HG02943 (cell line): ENCODE measurements around the gene POU4F1.

ENCODE experiments used
- ATAC-seq: cut with Tn5 transposase; IDR thresholded peaks from one replicate; pipeline ENCODE4 v1.9.1; 2021; ENCODE audit warnings: mild to moderate bottlenecking, low read depth, moderate library complexity; ENCODE audit not compliant: unreplicated experiment

The POU4F1 gene

DNA sequence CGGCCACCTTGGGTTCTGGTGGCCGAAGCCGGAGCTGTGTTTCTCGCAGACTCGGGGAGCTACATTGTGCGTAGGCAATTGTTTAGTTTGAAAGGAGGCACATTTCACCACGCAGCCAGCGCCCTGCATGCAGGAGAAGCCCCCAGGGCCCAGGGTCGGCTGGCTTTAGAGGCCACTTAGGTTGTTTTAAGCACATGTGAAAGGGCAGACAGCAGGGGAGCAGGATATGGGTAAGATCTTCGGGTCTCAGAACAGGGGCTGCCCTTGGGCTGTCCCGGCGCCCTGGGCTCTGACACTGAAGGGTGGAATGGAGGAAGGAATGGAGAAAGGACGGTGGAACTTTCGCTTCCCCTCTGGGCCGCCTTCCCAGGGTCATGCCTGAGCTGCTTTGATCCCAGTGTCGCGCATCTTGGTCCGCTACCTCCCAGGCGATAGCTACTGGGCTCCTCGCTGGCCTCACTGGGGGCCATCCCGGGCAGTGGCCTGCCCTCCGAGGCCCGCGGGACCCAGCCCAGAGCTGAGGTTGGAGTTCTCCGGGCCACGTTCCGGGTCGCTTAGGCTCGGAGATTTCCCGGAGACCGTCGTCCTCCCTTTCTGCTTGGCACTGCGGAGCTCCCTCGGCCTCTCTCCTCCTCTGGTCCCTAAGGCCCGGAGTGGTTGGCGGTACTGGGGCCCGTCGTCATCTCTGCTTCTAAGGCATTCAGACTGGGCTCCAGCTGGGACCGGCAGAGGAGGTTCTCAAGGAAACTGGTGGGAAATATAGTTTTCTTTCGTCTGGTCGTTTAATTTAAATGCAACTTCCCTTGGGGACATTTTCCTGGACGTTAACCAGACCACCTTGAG is 4.3 kb upstream of the POU4F1 start:
- no peak for ATAC-seq

DNA sequence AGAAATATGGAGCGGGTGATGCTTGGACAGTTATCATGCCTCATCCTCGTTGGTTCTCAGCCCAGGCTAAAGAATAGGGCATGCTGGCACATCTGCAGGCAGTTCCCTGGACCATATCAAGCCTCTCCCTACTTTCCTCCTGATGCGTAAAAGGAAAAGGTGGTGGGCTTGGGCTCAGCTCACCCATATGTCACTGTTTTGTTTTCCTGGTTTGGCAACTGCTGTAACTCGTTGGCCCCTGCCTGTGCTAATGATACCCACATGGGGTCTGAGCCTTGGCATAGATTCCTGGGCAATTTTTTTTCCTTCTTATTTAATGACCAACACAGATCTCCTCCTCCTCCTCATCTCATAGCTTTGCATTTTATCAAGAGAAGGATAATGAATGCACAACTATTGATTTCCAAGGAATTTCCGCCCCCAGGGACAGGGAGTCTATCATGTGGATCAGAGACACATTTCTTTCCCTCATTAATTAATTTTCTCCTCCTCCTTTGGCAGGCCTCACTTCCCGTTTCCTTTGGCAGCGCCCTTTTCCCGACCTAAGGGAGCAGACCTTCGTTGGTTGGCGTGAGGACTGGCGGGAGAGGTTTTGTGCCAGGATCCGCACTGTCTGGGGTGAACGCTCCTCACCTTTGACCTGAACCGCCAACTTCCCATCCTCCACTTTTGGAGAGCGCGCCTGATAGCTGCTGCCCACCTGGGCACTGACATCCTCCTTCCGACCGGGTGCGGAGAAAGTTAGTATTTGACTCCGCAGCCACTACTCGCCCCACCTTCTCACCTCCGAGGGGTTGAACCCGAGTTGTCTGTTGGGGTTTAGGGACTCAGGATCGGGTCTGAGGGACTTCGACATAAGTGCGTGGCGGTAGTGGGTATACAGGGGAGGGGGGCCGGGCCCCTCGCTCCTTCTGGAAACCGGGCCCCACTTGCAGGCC is 3.4 kb upstream of the POU4F1 start:
- ATAC-seq: no peak

DNA sequence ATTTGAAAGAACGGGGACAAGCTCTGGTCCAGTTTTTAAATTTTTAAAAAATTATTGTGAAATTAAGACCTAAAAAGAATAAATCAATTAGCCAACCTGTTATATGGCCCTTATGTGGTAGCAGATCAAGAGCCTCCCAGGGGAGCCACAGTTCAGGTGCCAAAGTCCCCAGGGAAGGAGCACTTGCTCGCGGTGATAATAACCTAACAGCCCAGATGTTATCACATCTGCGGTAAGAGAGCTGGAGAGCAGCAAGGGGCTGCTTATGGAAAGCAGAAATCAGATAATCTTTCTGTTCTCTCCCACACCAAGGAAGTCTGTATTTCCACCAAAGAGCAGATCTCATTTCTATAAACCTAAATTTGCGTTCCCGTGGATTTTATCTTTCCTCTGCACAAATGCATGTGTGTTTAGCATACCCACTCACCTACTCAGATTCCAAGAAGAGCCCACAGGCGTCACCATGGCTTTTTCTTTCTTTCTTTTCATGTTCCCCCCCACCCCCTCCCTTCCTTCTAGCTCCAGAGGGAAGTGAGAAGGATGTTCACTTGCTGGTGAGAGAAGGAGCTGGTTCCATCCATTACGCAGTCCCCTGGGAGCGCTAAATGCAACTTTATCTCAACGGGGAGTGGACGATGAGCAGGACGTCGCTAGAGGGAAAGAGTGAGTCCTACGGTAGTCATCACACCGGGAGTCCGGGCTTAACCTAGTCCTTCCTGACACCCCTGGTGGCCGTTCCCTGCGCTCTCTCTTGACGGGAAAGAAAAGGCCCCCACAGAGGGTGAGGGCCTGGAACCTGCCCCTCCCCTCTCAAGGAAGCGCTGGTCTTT is 1.6 kb upstream of the POU4F1 start:
- ATAC-seq: no peak

DNA sequence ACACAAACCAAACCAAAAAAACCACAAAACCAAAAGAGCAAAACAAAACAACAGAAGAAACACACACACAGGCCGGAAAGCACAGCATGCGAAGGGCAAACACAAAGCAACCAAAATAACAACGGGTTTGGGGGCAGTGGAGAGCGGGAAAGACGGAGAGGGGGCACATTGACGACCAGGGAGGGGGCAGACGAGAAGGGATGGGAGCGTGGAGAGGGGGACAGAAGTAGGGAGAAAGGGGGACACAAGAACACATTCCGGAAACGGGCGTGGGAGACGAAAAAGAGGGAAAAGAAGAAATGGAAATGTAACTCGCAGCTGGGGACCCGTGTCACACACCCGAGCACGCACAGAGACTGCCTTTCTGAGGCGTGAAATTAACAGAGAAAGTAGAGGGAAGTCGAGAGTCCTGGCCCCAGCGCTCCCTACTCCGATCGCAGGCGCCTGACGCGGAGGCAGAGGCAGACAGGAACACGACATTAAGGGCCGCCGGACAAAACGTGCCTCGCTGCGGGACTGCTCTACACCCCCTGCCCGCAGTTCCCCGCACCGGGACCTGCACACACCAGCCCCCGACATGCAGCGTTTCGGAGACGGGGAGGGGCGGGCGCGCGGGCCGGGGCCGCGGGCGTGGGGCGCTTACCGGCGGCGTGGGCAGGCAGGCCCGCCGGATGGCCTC is 652 bp downstream of the POU4F1 start:
- ATAC-seq: peak; percentile 9

DNA sequence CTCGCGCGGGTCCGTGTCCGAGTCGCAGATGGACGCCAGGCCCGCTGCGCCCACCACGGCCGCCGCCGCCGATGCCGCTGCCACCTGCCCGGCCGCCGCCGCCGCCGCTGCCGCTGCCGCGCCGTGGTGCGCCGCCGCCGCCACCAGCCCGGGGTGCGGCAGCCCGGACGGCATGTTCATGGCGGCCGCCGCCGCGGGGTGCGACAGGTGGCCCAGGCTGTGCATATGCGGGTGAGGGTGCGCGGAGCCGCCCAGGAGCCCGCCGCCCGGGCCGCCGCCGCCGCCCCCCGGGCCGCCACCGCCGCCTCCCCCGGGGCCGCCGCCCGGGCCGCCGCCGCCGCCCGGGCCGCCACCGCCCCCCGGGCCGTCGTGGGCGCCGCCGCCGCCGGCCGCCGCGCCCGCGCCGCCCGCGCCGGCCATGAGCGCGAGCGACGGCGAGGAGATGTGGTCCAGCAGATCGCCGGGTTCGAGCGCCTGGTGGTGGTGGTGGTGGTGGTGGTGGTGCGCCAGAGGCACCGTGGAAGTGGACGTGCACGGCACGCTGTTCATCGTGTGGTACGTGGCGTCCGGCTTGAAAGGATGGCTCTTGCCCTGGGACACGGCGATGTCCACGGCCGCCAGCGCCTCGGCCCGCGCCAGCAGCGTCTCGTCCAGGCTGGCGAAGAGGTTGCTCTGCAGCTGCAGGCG is 1.3 kb downstream of the POU4F1 start:
- ATAC-seq: no peak

DNA sequence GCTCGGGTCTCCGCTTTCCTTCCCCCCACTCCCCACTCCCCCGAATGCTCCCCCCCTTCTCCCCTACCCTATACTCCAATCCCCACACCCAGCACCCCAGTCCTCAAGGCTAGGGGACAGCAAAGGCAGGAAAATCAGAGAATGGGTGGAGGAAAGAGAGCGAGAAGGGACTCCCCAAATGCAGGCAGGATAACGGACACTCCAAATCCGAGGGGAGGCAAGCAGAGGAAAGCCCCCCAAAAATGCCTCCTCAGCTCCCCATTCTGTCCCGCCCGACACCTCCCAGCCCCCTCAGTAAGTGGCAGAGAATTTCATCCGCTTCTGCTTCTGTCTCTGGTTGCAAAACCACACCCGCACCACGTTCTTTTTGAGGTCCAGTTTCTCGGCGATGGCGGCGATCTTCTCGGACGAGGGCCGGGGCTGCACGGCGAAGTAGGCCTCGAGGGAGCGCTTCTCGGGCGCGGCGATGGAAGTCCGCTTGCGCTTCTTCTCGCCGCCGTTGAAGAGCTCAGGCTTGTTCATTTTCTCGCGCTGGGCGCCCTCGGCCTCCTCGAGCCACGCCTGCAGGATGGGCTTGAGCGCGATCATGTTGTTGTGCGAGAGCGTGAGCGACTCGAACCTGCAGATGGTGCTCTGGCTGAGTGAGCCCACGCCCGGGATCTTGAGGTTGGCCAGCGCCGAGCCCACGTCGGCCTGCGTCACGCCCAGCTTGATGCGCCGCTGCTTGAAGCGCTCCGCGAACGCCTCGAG is 2.1 kb downstream of the POU4F1 start:
- ATAC-seq: no peak

DNA sequence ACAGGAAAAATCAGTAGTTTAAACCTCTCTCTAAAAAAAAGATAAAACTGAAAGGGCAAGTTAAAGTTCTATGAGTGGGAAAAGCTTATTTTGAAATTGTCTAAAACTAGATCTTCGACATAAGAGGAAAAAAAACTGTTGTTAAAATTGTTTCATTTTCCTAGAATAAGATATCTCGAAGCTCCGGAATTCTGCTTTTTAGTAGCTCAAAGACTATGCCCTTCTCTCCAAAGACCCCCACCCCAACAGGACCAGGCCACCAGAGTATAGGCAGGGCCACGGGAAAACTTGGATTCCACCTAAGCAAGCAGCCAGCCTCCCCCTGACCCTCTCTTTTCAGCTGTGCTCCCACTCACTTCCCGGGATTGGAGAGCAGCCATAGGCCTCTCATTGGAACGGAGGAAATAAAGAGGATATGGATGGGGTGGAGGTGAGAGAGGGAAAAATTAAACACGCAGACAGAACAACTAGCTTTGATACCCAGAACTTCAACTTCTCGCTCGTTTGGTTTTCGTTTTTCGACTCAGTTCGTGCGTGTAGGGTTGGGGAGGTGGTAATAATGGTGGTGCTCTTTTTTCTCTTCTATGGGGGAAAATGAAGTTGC is 3.0 kb downstream of the POU4F1 start:
- ATAC-seq: no peak

- no peak for ATAC-seq
These were observed 3.6 kb downstream of the POU4F1 start for GRCh38 chr13:78599645-78600279.

DNA sequence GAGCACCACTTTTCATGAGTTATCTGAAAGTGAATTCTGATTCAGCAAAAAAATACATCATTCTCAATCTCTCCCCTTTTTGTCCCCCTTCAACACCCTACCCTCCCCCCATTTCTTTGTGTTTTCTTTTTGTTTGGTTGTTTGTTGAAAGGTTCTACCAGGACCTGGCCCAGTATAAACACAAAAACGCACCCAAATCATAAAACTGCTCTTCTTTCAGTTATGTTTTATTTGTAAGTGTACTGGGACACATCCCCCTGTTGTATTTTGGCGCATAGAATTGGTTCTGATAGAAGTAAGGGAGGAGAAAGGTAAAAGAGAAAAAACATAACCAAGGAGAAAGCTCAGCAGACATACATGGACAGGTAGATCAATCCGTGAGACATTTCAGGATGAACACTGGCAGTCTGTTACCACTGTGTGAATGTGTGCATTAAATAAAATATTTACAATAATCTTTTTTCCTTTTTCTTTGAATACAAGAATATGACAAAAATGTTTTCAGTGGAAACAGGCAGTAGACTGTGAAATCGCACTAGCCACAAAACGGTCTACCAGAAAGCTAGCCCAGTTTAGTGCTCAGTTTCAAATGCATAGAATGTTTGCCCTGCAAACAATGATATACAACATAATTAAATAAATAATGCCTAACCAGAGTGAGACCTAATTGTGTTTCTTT is 4.2 kb downstream of the POU4F1 start:
- no peak for ATAC-seq

DNA sequence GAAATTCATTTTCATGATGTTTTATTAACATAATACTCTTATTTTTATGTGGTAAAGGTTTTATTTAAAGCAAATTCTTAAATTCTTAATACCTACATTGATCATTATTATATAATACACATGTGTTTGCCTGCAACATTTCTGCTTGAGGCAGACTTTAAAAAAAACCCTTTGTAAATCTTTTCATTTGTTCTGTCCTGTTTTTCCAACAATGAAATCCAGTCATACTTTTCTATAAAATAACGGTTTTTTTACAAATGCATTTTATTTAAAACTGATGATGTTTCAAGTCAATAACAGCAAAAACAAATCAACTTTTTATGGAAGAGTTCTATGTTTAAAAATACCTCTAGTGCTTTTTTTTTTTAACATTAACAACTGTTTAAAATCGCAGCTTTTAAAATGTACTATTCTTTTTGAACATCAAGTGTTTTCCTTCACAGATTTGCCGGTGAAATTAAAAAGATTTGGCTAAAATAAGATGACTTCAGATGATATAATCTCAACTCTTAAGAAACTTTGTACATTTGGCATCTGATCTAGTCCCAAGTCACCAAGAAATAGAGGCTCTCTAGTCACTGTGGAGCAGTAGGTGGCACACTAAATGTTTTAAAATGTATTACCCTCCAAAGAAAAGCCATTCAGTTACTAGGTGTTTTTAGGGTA is 5.1 kb downstream of the POU4F1 start:
- ATAC-seq: no peak

- ATAC-seq: no peak
These were observed 5.8 kb downstream of the POU4F1 start for GRCh38 chr13:78597602-78597932.

GRCh38 chr13:78596736-78597601 is 6.4 kb downstream of the POU4F1 start:
- no peak for ATAC-seq

DNA sequence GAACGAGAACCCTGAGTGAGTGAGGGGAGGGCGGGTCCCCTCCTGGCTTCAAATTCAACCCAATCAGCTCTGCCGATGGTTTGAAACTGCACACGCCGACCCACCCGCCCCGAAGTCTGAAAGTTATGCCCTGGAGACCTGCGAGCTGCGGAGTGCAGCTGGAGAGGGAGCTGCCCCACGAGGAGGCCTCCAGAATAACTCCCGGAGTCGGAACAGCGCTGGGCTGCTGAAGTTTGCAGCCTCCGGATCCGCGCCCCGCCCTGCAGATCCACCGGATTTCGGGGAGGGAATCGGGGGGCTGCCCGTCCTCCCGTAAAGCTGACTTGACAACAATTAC is 7.0 kb downstream of the POU4F1 start:
- no peak for ATAC-seq

DNA sequence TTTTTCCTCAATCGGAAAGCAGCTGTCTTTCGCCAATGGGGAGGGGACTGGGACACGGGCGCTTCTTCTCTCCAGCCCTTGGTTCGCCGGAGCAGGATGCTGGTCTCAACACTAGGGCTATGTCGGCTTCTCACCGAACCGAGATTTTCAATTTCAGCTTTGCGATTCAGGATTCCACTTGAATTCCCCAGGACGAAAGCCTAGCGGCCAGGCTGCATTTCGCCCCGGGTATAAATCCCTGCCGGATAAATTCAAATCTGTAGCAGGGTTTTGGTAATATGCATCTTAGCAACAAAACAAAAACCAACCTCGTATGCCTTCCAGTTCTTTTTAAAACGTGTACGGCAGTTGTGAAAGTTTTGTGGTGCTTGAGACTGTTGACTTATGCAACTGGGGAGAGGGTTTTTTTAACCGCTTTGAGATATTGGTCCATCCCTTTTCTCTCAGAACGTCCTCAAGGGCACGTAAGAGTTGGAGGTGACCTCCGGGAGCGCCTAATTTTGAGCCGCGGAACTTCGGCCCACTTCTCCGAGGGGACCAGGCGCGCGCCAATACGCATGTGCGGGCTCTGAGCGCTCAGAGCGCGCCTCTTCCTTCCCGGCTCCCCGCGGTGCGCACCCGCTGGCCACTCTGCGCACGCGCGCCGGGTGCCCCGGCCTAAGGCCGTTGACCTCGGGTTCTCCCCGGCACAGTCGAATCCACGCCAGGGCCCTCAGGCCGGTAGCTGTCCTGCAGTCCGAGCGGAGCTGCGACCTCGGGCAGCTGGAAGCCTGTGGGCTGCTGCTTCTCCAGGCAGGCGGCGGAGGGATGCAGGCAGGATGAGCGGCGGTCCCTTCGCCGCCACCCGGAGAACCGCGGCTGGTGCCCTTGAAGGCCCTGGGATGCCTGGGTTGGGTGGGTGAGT is 7.6 kb downstream of the POU4F1 start:
- no peak for ATAC-seq

DNA sequence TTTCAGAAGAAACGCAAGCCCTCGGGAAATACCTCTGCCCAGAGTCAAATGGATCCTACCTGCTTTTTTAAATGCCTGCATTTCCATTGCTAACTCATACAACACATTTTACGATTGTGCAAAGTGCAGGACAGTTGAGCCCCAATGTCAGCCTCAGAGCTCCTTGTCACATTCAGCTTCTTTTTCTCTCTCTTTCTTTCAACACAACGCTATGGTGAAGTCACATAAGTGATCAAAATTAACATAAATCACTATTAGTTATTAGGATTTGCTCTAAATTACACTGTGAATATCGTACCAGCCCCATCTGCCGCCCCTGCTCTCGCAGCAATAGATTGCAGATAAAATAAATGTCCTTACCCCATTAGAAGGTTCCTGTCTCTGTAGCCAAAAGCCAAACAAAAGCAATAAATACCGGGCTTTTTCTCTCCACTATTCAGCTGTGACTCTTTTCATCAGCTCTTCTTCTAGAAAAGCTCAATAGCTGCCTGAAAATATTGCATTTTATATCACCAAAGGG is 8.8 kb downstream of the POU4F1 start:
- ATAC-seq: no peak
